ENCODE results near the gene SYDE2. TPM values are rescaled to one million over a fixed set of nuclear protein-coding genes. Genes with fewer than 3 reads are reported as not detected.

Gene SYDE2
- total RNA-seq, 1 donor from 2014 or later = 7.6 TPM

DNA sequence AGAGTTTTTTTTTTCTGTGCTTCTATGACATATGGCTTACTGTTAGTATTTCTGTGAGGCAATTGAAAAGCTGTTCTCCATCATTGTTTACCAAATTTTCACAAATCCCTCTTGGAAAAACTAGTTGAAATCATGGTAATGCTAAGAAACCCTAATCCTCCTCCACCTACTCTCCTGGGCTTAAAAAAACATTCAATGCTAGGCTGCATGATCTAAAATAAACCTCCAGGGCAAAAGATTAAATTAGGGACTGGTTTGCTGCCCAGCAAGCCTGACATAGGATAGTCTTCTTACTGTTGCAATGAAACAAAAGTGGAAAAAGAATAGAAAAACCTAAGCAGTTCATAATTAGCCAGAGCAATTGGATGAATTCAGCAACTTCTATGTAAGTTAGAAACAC is 42.6 kb upstream of the SYDE2 start:
- Histone ChIP-seq H3K4me3 (ENCODE audit: low read depth, low read length) (no peak overlapping the region), H3K36me3 (ENCODE audit: control insufficient read depth, insufficient read depth, low read length) (no peaks in the 10 kb centered on the region), H3K27me3 (ENCODE audit: control insufficient read depth, insufficient read depth, low read length) (no peaks in the 10 kb centered on the region)
- no peak for DNase-seq (ENCODE audit: low read depth)
- TF ChIP-seq CTCF (IDR thresholded peaks at IDR 0.05; ENCODE audit: insufficient read depth, low read length, poor library complexity, severe bottlenecking) = no peak

GRCh38 chr1:85240643-85241042 is 39.8 kb upstream of the SYDE2 start:
- Histone ChIP-seq H3K36me3 (ENCODE audit: control insufficient read depth, insufficient read depth, low read length) (no peaks in the 10 kb centered on the region), H3K27me3 (ENCODE audit: control insufficient read depth, insufficient read depth, low read length) (no peaks in the 10 kb centered on the region), H3K4me3 (ENCODE audit: low read depth, low read length) (no peak overlapping the region)
- no peak for DNase-seq (ENCODE audit: low read depth)
- no peak for TF ChIP-seq CTCF (IDR thresholded peaks at IDR 0.05; ENCODE audit: insufficient read depth, low read length, poor library complexity, severe bottlenecking)

DNA sequence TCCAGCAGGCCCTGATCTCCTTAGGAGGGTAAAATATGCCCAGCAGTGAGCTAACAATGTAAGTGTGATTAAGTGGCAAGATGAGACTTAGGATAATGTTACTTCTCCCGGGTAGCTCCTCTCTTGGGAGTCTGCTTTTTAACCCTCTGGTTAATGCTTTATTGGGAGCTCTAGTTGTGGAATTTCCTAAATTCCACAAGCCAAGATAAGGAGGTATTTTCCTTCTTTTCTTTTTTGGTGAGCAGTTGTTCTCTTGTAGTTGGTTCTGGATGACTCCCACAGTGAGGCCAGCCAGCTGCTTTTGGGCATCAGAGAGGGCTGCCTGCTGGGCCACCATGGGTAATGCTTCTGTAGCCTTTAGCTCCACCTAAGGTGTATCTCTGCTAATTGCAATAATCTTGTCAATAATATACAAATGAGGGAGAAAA is 39.4 kb upstream of the SYDE2 start:
- DNase-seq (ENCODE audit: low read depth) = no peak
- Histone ChIP-seq H3K27me3 (ENCODE audit: control insufficient read depth, insufficient read depth, low read length) (no peaks in the 10 kb centered on the region), H3K36me3 (ENCODE audit: control insufficient read depth, insufficient read depth, low read length) (no peaks in the 10 kb centered on the region), H3K4me3 (ENCODE audit: low read depth, low read length) (no peak overlapping the region)
- peak; percentile 27 for TF ChIP-seq CTCF (IDR thresholded peaks at IDR 0.05; ENCODE audit: insufficient read depth, low read length, poor library complexity, severe bottlenecking)

DNA sequence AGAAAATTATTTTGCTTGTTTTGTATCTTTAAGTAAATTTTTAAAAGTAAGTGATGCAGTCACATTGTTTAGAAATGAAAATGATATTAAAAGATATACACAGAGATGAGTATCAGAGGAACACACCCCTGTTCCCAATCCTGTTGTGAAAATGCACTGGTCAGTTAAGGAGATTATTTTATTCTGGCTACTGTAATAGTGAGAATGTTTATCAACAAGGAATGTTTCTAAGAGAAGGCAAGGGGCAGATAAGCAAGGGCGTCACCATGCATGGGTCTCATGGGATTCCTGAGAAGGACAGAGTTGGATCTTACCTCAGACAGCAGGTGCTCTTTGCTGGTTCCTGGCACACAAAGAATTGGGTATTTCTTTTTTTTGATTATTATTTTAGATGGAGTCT is 36.8 kb upstream of the SYDE2 start:
- Histone ChIP-seq H3K36me3 (ENCODE audit: control insufficient read depth, insufficient read depth, low read length) (no peaks in the 10 kb centered on the region), H3K27me3 (ENCODE audit: control insufficient read depth, insufficient read depth, low read length) (no peaks in the 10 kb centered on the region), H3K4me3 (ENCODE audit: low read depth, low read length) (no peak overlapping the region)
- no peak for DNase-seq (ENCODE audit: low read depth)
- TF ChIP-seq CTCF (IDR thresholded peaks at IDR 0.05; ENCODE audit: insufficient read depth, low read length, poor library complexity, severe bottlenecking) = no peak

DNA sequence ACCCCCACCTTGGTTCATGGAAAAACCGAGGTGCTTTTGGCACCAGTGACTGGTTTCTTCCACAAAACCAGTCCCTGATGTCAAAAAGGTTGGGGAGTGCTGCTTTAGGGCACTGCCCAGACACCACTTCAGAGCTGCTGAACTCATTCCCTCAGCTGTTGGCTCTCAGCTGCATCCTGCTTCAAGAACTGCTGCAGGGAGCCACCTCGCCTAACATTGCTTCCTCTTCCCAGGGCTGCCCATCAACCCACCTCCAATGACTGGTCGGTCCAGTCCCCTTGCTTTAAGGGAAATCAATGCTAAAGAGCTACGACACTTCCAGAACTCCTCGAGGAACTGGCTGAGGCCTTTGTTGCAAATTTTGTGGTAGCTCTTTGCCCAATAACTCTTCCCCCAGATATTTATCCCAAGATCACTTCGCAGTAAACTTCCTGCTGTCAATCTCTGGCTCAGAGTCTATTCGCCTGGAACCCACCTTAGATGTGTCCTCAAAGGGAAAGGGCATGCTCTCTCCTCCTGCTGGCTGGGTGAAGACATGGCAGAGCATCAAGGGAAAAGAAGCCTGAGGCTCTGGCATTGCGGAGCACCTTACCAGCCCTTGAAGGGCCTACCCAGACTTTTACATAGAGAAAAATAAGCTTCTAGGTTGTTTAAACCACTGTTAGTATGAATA is 29.6 kb upstream of the SYDE2 start:
- no peak for DNase-seq (ENCODE audit: low read depth)
- peak; percentile 18 for TF ChIP-seq CTCF (IDR thresholded peaks at IDR 0.05; ENCODE audit: insufficient read depth, low read length, poor library complexity, severe bottlenecking)

GRCh38 chr1:85229574-85230097 is 28.8 kb upstream of the SYDE2 start:
- H3K36me3 ChIP-seq (ENCODE audit: control insufficient read depth, insufficient read depth, low read length) = no peaks in the 10 kb centered on the region
- no peak overlapping the region for H3K4me3 ChIP-seq (ENCODE audit: low read depth, low read length)
- H3K27me3 ChIP-seq (ENCODE audit: control insufficient read depth, insufficient read depth, low read length) = no peaks in the 10 kb centered on the region
- no peak for DNase-seq (ENCODE audit: low read depth)
- TF ChIP-seq CTCF (IDR thresholded peaks at IDR 0.05; ENCODE audit: insufficient read depth, low read length, poor library complexity, severe bottlenecking) = no peak

More for the DNA sequence above, 29.6 kb upstream of the SYDE2 start:
- Histone ChIP-seq H3K4me3 (ENCODE audit: low read depth, low read length) (no peak overlapping the region), H3K27me3 (ENCODE audit: control insufficient read depth, insufficient read depth, low read length) (no peaks in the 10 kb centered on the region), H3K36me3 (ENCODE audit: control insufficient read depth, insufficient read depth, low read length) (no peaks in the 10 kb centered on the region)
